Heart right ventricle (tissue), 16 donors: ENCODE data around the gene ACAA2. TPM values are rescaled to one million over a fixed set of nuclear protein-coding genes. Genes with fewer than 3 reads are reported as not detected.

ENCODE experiments used
- ATAC-seq, 8 donors: fragments of 200-7000 bp; cut with Tn5 transposase; one replicate each; pipeline ENCODE4 v1.9.1; 2020; ENCODE audit warnings: mild to moderate bottlenecking in 8 of 8, moderate library complexity in 8 of 8, moderate number of reproducible peaks in 1 of 8
- DNase-seq, 2 donors: peaks; one replicate each; pipeline ENCODE4 v3.0.0-alpha.2; 2020
- H3K27ac ChIP-seq, 10 donors: fragments of 200-600 bp; sonication (generic) in 2 of 10; one replicate each; pipeline versions ENCODE4 v1.5.0 to v1.8.0; 2020 to 2022; ENCODE audit warnings: mild to moderate bottlenecking in 3 of 10
- H3K27me3 ChIP-seq, 7 donors: fragments of 200-600 bp; one replicate each; pipeline ENCODE4 v1.8.0; 2021 to 2022; ENCODE audit warnings: mild to moderate bottlenecking in 2 of 7
- H3K36me3 ChIP-seq, 9 donors: fragments of 200-600 bp; sonication (generic) in 1 of 9; one replicate each; pipeline versions ENCODE4 v1.5.0 to v1.8.0; 2020 to 2022; ENCODE audit warnings: mild to moderate bottlenecking in 2 of 9
- H3K4me1 ChIP-seq, 9 donors: fragments of 200-600 bp; sonication (generic) in 1 of 9; one replicate each; pipeline versions ENCODE4 v1.5.0 to v1.8.0; 2020 to 2022; ENCODE audit warnings: mild to moderate bottlenecking in 4 of 9
- H3K4me3 ChIP-seq, 10 donors: fragments of 200-600 bp; sonication (generic) in 2 of 10; one replicate each; pipeline versions ENCODE4 v1.5.0 to v1.8.0; 2020 to 2022; ENCODE audit warnings: mild to moderate bottlenecking in 7 of 10, moderate library complexity in 2 of 10
- H3K9me3 ChIP-seq, 11 donors: fragments of 200-600 bp in 10 of 11; sonication (generic) in 2 of 11; one replicate each; pipeline versions ENCODE4 v1.5.0 to v1.8.0; 2013 to 2022; ENCODE audit warnings: mild to moderate bottlenecking in 2 of 11, control low read depth in 1 of 11, moderate library complexity in 1 of 11
- CTCF ChIP-seq, 9 donors: fragments of 200-600 bp; sonication (generic) in 2 of 9; IDR thresholded peaks; one replicate each; pipeline versions ENCODE4 v1.5.0 to v1.8.0; 2021 to 2022; ENCODE audit warnings: antibody characterized with exemption in 9 of 9, mild to moderate bottlenecking in 5 of 9, moderate library complexity in 1 of 9
- WGBS, 2 donors: extraction: QIAGEN DNeasy Blood & Tissue Kit; methylation state at CpG; one replicate each; pipeline ENCODE4 v1.1.7; 2013; ENCODE audit warnings: inconsistent platforms in 1 of 2; 5-methylcytosine and 5-hydroxymethylcytosine counted together
- intact Hi-C, 10 donors: fragments of 100-400 bp; cut with DNase I; formaldehyde crosslinking; loops; one replicate each; pipeline versions ENCODE4 v1.11.1 to v1.14.2; 2022
- polyA plus RNA-seq, 2 donors: library from polyadenylated mRNA; stranded (reverse); fragments of 200-250 nt; gene quantifications; one replicate each; pipeline ENCODE4 v1.2.3, GENCODE V29; 2013
- total RNA-seq, 10 donors: library from RNA; stranded (reverse); fragmentation: NEBNext Ultra II Directional in 3 of 10; extraction: Animal tissue kit (Norgen Biotek cat#: 25700) in 3 of 10; gene quantifications; one replicate each; pipeline versions ENCODE4 v1.2.1 to v1.2.4, GENCODE V29; 2021 to 2023
- donor health status: Arrhythmogenic right ventricular cardiomyopathy.
- donor health status: ischemic (EF 13 %, LVEDD 7.1; RV severe dilation, severe dysfunction).
- donor health status: healthy with polysubstance abuse.
- donor health status: DM: no; HTN: yes; CAD: no.
- donor health status: DM: no; HTN: no; CAD: no.
- donor health status: ischemic (EF 25% LVEDD 6.9; RV normal size, moderate dysfunction).
- donor health status: ischemic (EF 25% LVEDD 5.7; RV mildly dilated, moderate dysfunction).
- donor health status: healthy.
- donor health status: DM: yes; HTN: yes; CAD: no.
- donor health status: Ischemic cardiomyopathy.
- donor health status: ischemic (EF 35%, LVEDD 5.7; RV mildly dilated, moderate dysfunction).
- donor health status: nonischemic (EF 11% LVEDD 7.7; RV severe dilation, severe dysfunction).
- donor health status: DM: yes; HTN: yes; CAD: no.
- donor health status: PGD.
- donor health status: ischemic (EF 29% LVEDD 5.4; RV normal size, mild dysfunction).
- donor health status: nonischemic (EF 23%, LVEDD 6.1; RV moderate dilation, normal function).

The ACAA2 gene
- total and polyA plus RNA-seq, 12 donors, result 46.7 to 377 (median 247) TPM

GRCh38 chr18:49856496-49856895, 43.2 kb upstream of the ACAA2 start:
- WGBS, 2 donors, result 92 to 94% methylated on average over 6 of the region's 6 CpGs
- intact Hi-C loops, result loop anchor here in 6 of 10 donors (2.0 to 10.0 kb wide), 6 partner anchors 62 to 1182 kb away; partner anchors contain the start of gene LIPG (in 3 of the 6)
- Histone ChIP-seq H3K4me3 (no peak overlapping the region), H3K27ac (no peak overlapping the region), H3K27me3 (no peaks in the 10 kb centered on the region), H3K4me1 (peaks cover 0 to 3% (median 0%) of the 10 kb centered on the region in 9 donors), H3K9me3 (no peaks in the 10 kb centered on the region), H3K36me3 (no peaks in the 10 kb centered on the region)
- ATAC-seq (no peak), DNase-seq (no peak)
- no peak for TF ChIP-seq CTCF (IDR thresholded peaks at IDR 0.05)

DNA sequence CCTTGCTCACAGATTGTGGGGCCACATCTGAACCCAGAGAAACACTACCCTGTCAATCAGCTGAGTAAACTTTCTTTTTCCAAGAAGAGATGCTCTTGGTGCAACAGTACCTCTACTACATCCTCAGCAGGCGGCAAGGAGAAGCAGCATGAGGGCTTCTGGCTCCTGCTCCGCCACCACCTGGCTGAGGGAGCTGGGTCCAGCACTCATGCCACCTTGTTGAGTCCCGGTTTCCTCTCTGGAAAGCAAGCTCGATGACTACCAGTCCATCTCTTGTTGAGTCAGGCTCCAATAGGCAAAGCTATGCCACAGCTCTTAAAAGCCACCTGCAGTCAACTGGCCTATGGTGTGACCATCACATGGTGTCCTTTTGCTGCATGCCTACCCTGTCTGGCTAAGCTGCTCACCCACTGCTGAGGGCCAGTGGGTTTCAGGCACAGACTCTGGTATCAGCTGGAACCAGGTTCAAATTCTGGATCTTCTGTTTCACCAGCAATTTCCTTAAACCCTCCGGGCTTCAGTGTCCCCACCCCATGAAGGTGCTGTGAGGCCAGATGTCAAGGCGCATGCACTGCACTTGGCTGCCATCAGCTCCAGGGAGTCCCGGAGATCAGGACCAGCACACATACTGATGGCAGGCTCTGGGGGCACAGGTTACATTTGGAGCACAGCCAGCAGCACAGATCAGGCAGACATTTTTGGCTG, 42.5 kb upstream of the ACAA2 start:
- peaks cover 0 to 3% (median 0%) of the 10 kb centered on the region in 9 donors for H3K4me1 ChIP-seq
- no peak for ATAC-seq
- 91 to 92% methylated on average over 7 of the region's 7 CpGs for WGBS, 2 donors
- H3K9me3 ChIP-seq, result no peaks in the 10 kb centered on the region
- DNase-seq, result no peak
- H3K36me3 ChIP-seq, result no peaks in the 10 kb centered on the region
- TF ChIP-seq CTCF (IDR thresholded peaks at IDR 0.05), result no peak
- H3K27ac ChIP-seq, result no peak overlapping the region
- no peak overlapping the region for H3K4me3 ChIP-seq
- intact Hi-C loops, result loop anchor here in 6 of 10 donors (2.0 to 10.0 kb wide), 6 partner anchors 61 to 1181 kb away; partner anchors contain the start of gene LIPG (in 3 of the 6)
- H3K27me3 ChIP-seq, result no peaks in the 10 kb centered on the region

- DNase-seq, result no peak
- intact Hi-C loops, result loop anchor here in 5 of 10 donors (5.0 to 10.0 kb wide), 5 partner anchors 60 to 1180 kb away; partner anchors contain the start of gene LIPG (in 3 of the 5)
- Histone ChIP-seq H3K27ac (no peak overlapping the region), H3K36me3 (no peaks in the 10 kb centered on the region), H3K9me3 (no peaks in the 10 kb centered on the region), H3K27me3 (peaks cover 0 to 6% (median 0%) of the 10 kb centered on the region in 7 donors), H3K4me1 (peaks cover 0 to 6% (median 0%) of the 10 kb centered on the region in 9 donors), H3K4me3 (no peak overlapping the region)
- 93 to 95% methylated on average over 3 of the region's 3 CpGs for WGBS, 2 donors
- no peak for ATAC-seq
- no peak for TF ChIP-seq CTCF (IDR thresholded peaks at IDR 0.05)
Observed at GRCh38 chr18:49854681-49855080, 41.3 kb upstream of the ACAA2 start.

GRCh38 chr18:49853436-49853835, 40.1 kb upstream of the ACAA2 start:
- Histone ChIP-seq H3K4me3 (no peak overlapping the region), H3K4me1 (peaks cover 0 to 6% (median 0%) of the 10 kb centered on the region in 9 donors), H3K27ac (no peak overlapping the region), H3K36me3 (no peaks in the 10 kb centered on the region), H3K27me3 (peaks cover 0 to 16% (median 0%) of the 10 kb centered on the region in 7 donors), H3K9me3 (no peaks in the 10 kb centered on the region)
- TF ChIP-seq CTCF (IDR thresholded peaks at IDR 0.05), result no peak
- no peak for ATAC-seq
- intact Hi-C loops, result loop anchor here in 2 of 10 donors (10.0 kb wide), 2 partner anchors 59 to 1179 kb away; no protein-coding TSS in a partner anchor
- 80 to 86% methylated on average over 8 of the region's 8 CpGs for WGBS, 2 donors
- no peak for DNase-seq
